H9 (cell line): ENCODE data around the gene GALNT16. TPM values are rescaled to one million over a fixed set of nuclear protein-coding genes. Genes with fewer than 3 reads are reported as not detected.

Experiments
- DNase-seq: peaks from one replicate; pipeline ENCODE4 v3.0.0-alpha.2; 2017
- H2AFZ ChIP-seq: one replicate; pipeline ENCODE4 v1.6.1; 2013; ENCODE audit warnings: mild to moderate bottlenecking, low read length, control low read depth, moderate library complexity
- H2AK5ac ChIP-seq: 2 replicates; pipeline ENCODE4 v1.6.1; 2013; ENCODE audit warnings: low read length, control low read depth, mixed read lengths; ENCODE audit not compliant: insufficient read length
- H2BK120ac ChIP-seq: one replicate; pipeline ENCODE4 v1.6.1; 2013; ENCODE audit warnings: low read depth, mild to moderate bottlenecking, low read length, control low read depth, inconsistent platforms; ENCODE audit not compliant: poor library complexity, severe bottlenecking
- H2BK12ac ChIP-seq: 2 replicates; pipeline ENCODE4 v1.6.1; 2013; ENCODE audit warnings: low read length, control low read depth, mixed read lengths, low read depth; ENCODE audit not compliant: insufficient read length
- H2BK15ac ChIP-seq: 2 replicates; pipeline ENCODE4 v1.6.1; 2013; ENCODE audit warnings: low read depth, low read length, control low read depth
- H2BK20ac ChIP-seq: one replicate; pipeline ENCODE4 v1.6.1; 2013; ENCODE audit warnings: low read depth, mild to moderate bottlenecking, low read length, control low read depth, inconsistent platforms; ENCODE audit not compliant: poor library complexity, severe bottlenecking
- H2BK5ac ChIP-seq: 2 replicates; pipeline ENCODE4 v1.6.1; 2013; ENCODE audit warnings: low read length, control low read depth, mixed read lengths; ENCODE audit not compliant: insufficient read length
- H3K14ac ChIP-seq: 2 replicates; pipeline ENCODE4 v1.6.1; 2013; ENCODE audit warnings: low read length, control low read depth; ENCODE audit not compliant: insufficient read depth
- H3K18ac ChIP-seq: 2 replicates; pipeline ENCODE4 v1.6.1; 2013; ENCODE audit warnings: low read depth, mild to moderate bottlenecking, mixed read lengths, low read length, control low read depth; ENCODE audit not compliant: insufficient read length
- H3K23ac ChIP-seq: 2 replicates; pipeline ENCODE4 v1.6.1; 2013; ENCODE audit warnings: low read length, control low read depth, mixed read lengths, low read depth; ENCODE audit not compliant: insufficient read length
- H3K23me2 ChIP-seq: 2 replicates; pipeline ENCODE4 v1.6.1; 2013; ENCODE audit warnings: low read depth, mild to moderate bottlenecking, mixed read lengths, low read length, control low read depth; ENCODE audit not compliant: insufficient read length, poor library complexity, severe bottlenecking
- H3K27ac ChIP-seq: 2 replicates; pipeline ENCODE4 v1.5.1; 2013; ENCODE audit warnings: low read length, control low read depth, mixed read lengths, low read depth; ENCODE audit not compliant: insufficient read length
- H3K27me3 ChIP-seq: 2 replicates; pipeline ENCODE4 v1.6.1; 2013; ENCODE audit warnings: low read length, control low read depth, inconsistent platforms; ENCODE audit not compliant: insufficient read depth
- H3K4ac ChIP-seq: 2 replicates; pipeline ENCODE4 v1.6.1; 2013; ENCODE audit warnings: low read depth, mild to moderate bottlenecking, control low read depth, inconsistent platforms, low read length, moderate library complexity
- H3K4me1 ChIP-seq: 2 replicates; pipeline ENCODE4 v1.6.1; 2013; ENCODE audit warnings: low read length, control low read depth, inconsistent platforms; ENCODE audit not compliant: insufficient read depth
- H3K4me2 ChIP-seq: 2 replicates; pipeline ENCODE4 v1.6.1; 2013; ENCODE audit warnings: low read length, control low read depth, mixed read lengths; ENCODE audit not compliant: insufficient read length, insufficient read depth
- H3K56ac ChIP-seq: 2 replicates; pipeline ENCODE4 v1.6.1; 2013; ENCODE audit warnings: low read depth, mild to moderate bottlenecking, mixed read lengths, low read length, control low read depth; ENCODE audit not compliant: insufficient read length
- H3K79me1 ChIP-seq: 2 replicates; pipeline ENCODE4 v1.6.1; 2013; ENCODE audit warnings: low read depth, mild to moderate bottlenecking, moderate library complexity, low read length, control low read depth, inconsistent platforms; ENCODE audit not compliant: insufficient read depth, poor library complexity, severe bottlenecking
- H3K79me2 ChIP-seq: 2 replicates; pipeline ENCODE4 v1.6.1; 2013; ENCODE audit warnings: low read length, control low read depth, inconsistent platforms; ENCODE audit not compliant: insufficient read depth
- H3K9ac ChIP-seq: 2 replicates; pipeline ENCODE4 v1.6.1; 2013; ENCODE audit warnings: low read length, control low read depth, mixed read lengths; ENCODE audit not compliant: insufficient read length; ENCODE audit errors: extremely low read depth
- H3K9me3 ChIP-seq: one replicate; pipeline ENCODE4 v1.6.1; 2013; ENCODE audit warnings: low read depth, low read length, inconsistent platforms; ENCODE audit not compliant: control insufficient read depth
- H3T11ph ChIP-seq: one replicate; pipeline ENCODE4 v1.6.1; 2013; ENCODE audit warnings: mild to moderate bottlenecking, low read length, control low read depth, inconsistent platforms
- H4K20me1 ChIP-seq: one replicate; pipeline ENCODE4 v1.6.1; 2013; ENCODE audit not compliant: control insufficient read depth, insufficient read length, insufficient read depth
- H4K5ac ChIP-seq: 2 replicates; pipeline ENCODE4 v1.6.1; 2013; ENCODE audit warnings: low read depth, mild to moderate bottlenecking, mixed read lengths, low read length, control low read depth; ENCODE audit not compliant: insufficient read length
- H4K8ac ChIP-seq: replicated peaks from 2 replicates; pipeline ENCODE4 v1.6.1; 2013; ENCODE audit warnings: low read length, control low read depth, mixed read lengths, low read depth; ENCODE audit not compliant: insufficient read length
- H4K91ac ChIP-seq: 2 replicates; pipeline ENCODE4 v1.6.1; 2013; ENCODE audit warnings: low read depth, mild to moderate bottlenecking, moderate library complexity, mixed read lengths, low read length, control low read depth; ENCODE audit not compliant: insufficient read length
- H3K27ac Mint-ChIP-seq, 3 experiments: 2 replicates in 2 of 3; 3 replicates in 1 of 3; pipeline ENCODE4 v1.8.0; 2020 to 2021; ENCODE audit warnings: mixed read lengths in 3 of 3, mild to moderate bottlenecking in 1 of 3, moderate library complexity in 1 of 3
- H3K27me3 Mint-ChIP-seq: 2 replicates; pipeline ENCODE4 v1.8.0; 2021; ENCODE audit warnings: low read depth, mild to moderate bottlenecking, moderate library complexity, mixed read lengths
- H3K36me3 Mint-ChIP-seq, 3 experiments: 2 replicates in 2 of 3; 3 replicates in 1 of 3; pipeline ENCODE4 v1.8.0; 2020 to 2021; ENCODE audit warnings: low read depth in 3 of 3, mixed read lengths in 3 of 3; ENCODE audit not compliant: insufficient read depth in 1 of 3
- H3K4me1 Mint-ChIP-seq, 2 experiments: 2 replicates each; pipeline ENCODE4 v1.8.0; 2020; ENCODE audit warnings: mixed read lengths in 2 of 2
- H3K4me3 Mint-ChIP-seq, 2 experiments: 2 replicates in 1 of 2; 3 replicates in 1 of 2; pipeline ENCODE4 v1.8.0; 2020 to 2021; ENCODE audit warnings: mild to moderate bottlenecking in 2 of 2, mixed read lengths in 2 of 2, moderate library complexity in 1 of 2
- H3K9me3 Mint-ChIP-seq, 2 experiments: 2 replicates in 1 of 2; 3 replicates in 1 of 2; pipeline ENCODE4 v1.8.0; 2020; ENCODE audit warnings: mild to moderate bottlenecking in 2 of 2, mixed read lengths in 2 of 2, moderate library complexity in 1 of 2
- WGBS: extraction: QIAGEN DNeasy Blood & Tissue Kit; methylation state at CpG from one replicate; pipeline ENCODE4 v1.1.7; 2013; ENCODE audit warnings: missing lambda C conversion rate, low lambda C conversion rate, mixed read lengths; ENCODE audit not compliant: insufficient read length; ENCODE audit errors: extremely low coverage; 5-methylcytosine and 5-hydroxymethylcytosine counted together
- total RNA-seq: library from RNA; stranded (reverse); gene quantifications from 2 replicates; pipeline ENCODE4 v1.2.1, GENCODE V29; 2021
- TF ChIP-seq, protein P1 (sequence below): fragments of 200-600 bp; sonication (generic); conservative IDR thresholded peaks from 3 replicates; pipeline ENCODE4 v1.8.0; 2021; ENCODE audit warnings: antibody characterized with exemption, mild to moderate bottlenecking

Gene GALNT16
- total RNA-seq, 1 experiment from 2014 or later, result 2.3 TPM

- Histone ChIP-seq H2AFZ (no peak overlapping the region), H4K20me1 (no peaks in the 10 kb centered on the region), H4K5ac (no peak overlapping the region), H2AK5ac (no peak overlapping the region), H3K23ac (no peak overlapping the region), H4K8ac (no peak overlapping the region), H3K23me2 (no peaks in the 10 kb centered on the region), H3K56ac (no peak overlapping the region), H3K79me1 (no peaks in the 10 kb centered on the region), H3T11ph (no peak overlapping the region), H2BK12ac (no peak overlapping the region), H3K4me1 (peaks cover 4% of the 10 kb centered on the region; the same call in 1 of the 2 replicates), H3K9me3 (no peaks in the 10 kb centered on the region), H3K79me2 (no peaks in the 10 kb centered on the region), H2BK20ac (no peak overlapping the region), H3K27me3 (no peaks in the 10 kb centered on the region), H3K4me2 (no peak overlapping the region), H3K9ac (no peak overlapping the region), H4K91ac (no peak overlapping the region), H2BK15ac (no peak overlapping the region), H3K18ac (no peak overlapping the region), H2BK5ac (no peak overlapping the region), H2BK120ac (no peak overlapping the region), H3K14ac (no peak overlapping the region), H3K27ac (no peak overlapping the region), H3K4ac (no peak overlapping the region)
- no peak for DNase-seq
- Mint-ChIP-seq H3K36me3 (no peaks in the 10 kb centered on the region; a peak in 2 of 7 replicates), H3K27ac (no peak overlapping the region; a peak in 1 of 7 replicates), H3K4me3 (no peak overlapping the region), H3K4me1 (peaks cover 8 to 15% of the 10 kb centered on the region in 2 experiments), H3K9me3 (no peaks in the 10 kb centered on the region), H3K27me3 (peaks cover under 1% of the 10 kb centered on the region; the same call in 1 of the 2 replicates)
- no CpG with 5 or more reads among the region's 6 CpGs for WGBS
- TF ChIP-seq, protein P1, sequence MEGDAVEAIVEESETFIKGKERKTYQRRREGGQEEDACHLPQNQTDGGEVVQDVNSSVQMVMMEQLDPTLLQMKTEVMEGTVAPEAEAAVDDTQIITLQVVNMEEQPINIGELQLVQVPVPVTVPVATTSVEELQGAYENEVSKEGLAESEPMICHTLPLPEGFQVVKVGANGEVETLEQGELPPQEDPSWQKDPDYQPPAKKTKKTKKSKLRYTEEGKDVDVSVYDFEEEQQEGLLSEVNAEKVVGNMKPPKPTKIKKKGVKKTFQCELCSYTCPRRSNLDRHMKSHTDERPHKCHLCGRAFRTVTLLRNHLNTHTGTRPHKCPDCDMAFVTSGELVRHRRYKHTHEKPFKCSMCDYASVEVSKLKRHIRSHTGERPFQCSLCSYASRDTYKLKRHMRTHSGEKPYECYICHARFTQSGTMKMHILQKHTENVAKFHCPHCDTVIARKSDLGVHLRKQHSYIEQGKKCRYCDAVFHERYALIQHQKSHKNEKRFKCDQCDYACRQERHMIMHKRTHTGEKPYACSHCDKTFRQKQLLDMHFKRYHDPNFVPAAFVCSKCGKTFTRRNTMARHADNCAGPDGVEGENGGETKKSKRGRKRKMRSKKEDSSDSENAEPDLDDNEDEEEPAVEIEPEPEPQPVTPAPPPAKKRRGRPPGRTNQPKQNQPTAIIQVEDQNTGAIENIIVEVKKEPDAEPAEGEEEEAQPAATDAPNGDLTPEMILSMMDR, result no peak
Measured at GRCh38 chr14:69326611-69327010, 66.7 kb downstream of the GALNT16 start.
